Natural killer cell (primary cell): ENCODE data around the gene TM9SF2. TPM values are rescaled to one million over a fixed set of nuclear protein-coding genes. Genes with fewer than 3 reads are reported as not detected.

Experiments used
- ATAC-seq, 3 donors: fragments of 150-1000 bp in 2 of 3; fragments of 200-7000 bp in 1 of 3; cut with Tn5 transposase; 1 replicate in 1 of 3; 2 replicates in 2 of 3; pipeline ENCODE4 v1.10.0; 2021; ENCODE audit warnings: mild to moderate bottlenecking in 2 of 3, moderate library complexity in 2 of 3
- DNase-seq, 2 donors: peaks; one replicate each; pipeline versions ENCODE4 v3.0.0 to v3.0.0-alpha.2; 2013 to 2021; ENCODE audit warnings: mixed read lengths in 1 of 2
- H3K27ac ChIP-seq: one replicate; pipeline ENCODE4 v1.5.1; 2013; ENCODE audit warnings: mild to moderate bottlenecking, low read length
- H3K27me3 ChIP-seq: one replicate; pipeline ENCODE4 v1.6.1; 2013; ENCODE audit warnings: low read length; ENCODE audit not compliant: control insufficient read depth, insufficient read depth
- H3K36me3 ChIP-seq: one replicate; pipeline ENCODE4 v1.6.1; 2013; ENCODE audit warnings: low read length; ENCODE audit not compliant: control insufficient read depth, insufficient read depth
- H3K4me1 ChIP-seq: one replicate; pipeline ENCODE4 v1.6.1; 2013; ENCODE audit warnings: low read length; ENCODE audit not compliant: control insufficient read depth, insufficient read depth
- H3K4me3 ChIP-seq: one replicate; pipeline ENCODE4 v1.5.1; 2013; ENCODE audit warnings: low read length
- H3K9me3 ChIP-seq: one replicate; pipeline ENCODE4 v1.6.1; 2013; ENCODE audit warnings: low read length; ENCODE audit not compliant: control insufficient read depth, insufficient read depth
- H3K27ac Mint-ChIP-seq, 2 donors: one replicate each; pipeline ENCODE4 v1.8.0; 2022; ENCODE audit warnings: mild to moderate bottlenecking in 2 of 2, mixed read lengths in 2 of 2, moderate library complexity in 1 of 2
- H3K27me3 Mint-ChIP-seq, 2 donors: one replicate each; pipeline ENCODE4 v1.8.0; 2022; ENCODE audit warnings: low read depth in 2 of 2, mixed read lengths in 2 of 2
- H3K36me3 Mint-ChIP-seq: one replicate; pipeline ENCODE4 v1.8.0; 2022; ENCODE audit warnings: mixed read lengths
- H3K4me1 Mint-ChIP-seq, 2 donors: one replicate each; pipeline ENCODE4 v1.8.0; 2022; ENCODE audit warnings: mixed read lengths in 2 of 2
- H3K4me3 Mint-ChIP-seq: one replicate; pipeline ENCODE4 v1.8.0; 2022; ENCODE audit warnings: mild to moderate bottlenecking, moderate library complexity, mixed read lengths
- H3K9me3 Mint-ChIP-seq, 2 donors: one replicate each; pipeline ENCODE4 v1.8.0; 2022; ENCODE audit warnings: mixed read lengths in 2 of 2
- WGBS: methylation state at CpG from one replicate; pipeline ENCODE4 v1.1.7; 2013; ENCODE audit warnings: missing lambda C conversion rate; ENCODE audit not compliant: insufficient coverage; 5-methylcytosine and 5-hydroxymethylcytosine counted together
- intact Hi-C: fragments of 100-400 bp; cut with micrococcal nuclease; formaldehyde crosslinking; loops from one replicate; pipeline ENCODE4 v1.14.2; 2022
- total RNA-seq, 4 donors: library from RNA; stranded (reverse); fragments of 120-200 nt in 1 of 4; gene quantifications; one replicate each; pipeline versions ENCODE4 v1.2.3 to v1.2.4, GENCODE V29; 2013 to 2022
- TF ChIP-seq, protein P1 (sequence below): fragments of 200-600 bp; IDR thresholded peaks from one replicate; pipeline ENCODE4 v1.8.0; 2022; ENCODE audit warnings: antibody characterized with exemption

TM9SF2 gene
- total RNA-seq, 3 donors from 2014 or later (not counting 1 experiment from before 2014, with no cell fraction given): 41.8 to 62.1 (median 51.4) TPM

GRCh38 chr13:99514801-99515200 is 13.5 kb downstream of the TM9SF2 start:
- intact Hi-C loops: no loop called here
- Mint-ChIP-seq H3K27ac (peak overlapping the region in 1 of 2 donors; percentile 27), H3K27me3 (no peaks in the 10 kb centered on the region), H3K9me3 (no peaks in the 10 kb centered on the region), H3K4me1 (peaks cover 64 to 68% of the 10 kb centered on the region in 2 donors), H3K36me3 (no peaks in the 10 kb centered on the region), H3K4me3 (no peak overlapping the region)
- TF ChIP-seq, protein P1, sequence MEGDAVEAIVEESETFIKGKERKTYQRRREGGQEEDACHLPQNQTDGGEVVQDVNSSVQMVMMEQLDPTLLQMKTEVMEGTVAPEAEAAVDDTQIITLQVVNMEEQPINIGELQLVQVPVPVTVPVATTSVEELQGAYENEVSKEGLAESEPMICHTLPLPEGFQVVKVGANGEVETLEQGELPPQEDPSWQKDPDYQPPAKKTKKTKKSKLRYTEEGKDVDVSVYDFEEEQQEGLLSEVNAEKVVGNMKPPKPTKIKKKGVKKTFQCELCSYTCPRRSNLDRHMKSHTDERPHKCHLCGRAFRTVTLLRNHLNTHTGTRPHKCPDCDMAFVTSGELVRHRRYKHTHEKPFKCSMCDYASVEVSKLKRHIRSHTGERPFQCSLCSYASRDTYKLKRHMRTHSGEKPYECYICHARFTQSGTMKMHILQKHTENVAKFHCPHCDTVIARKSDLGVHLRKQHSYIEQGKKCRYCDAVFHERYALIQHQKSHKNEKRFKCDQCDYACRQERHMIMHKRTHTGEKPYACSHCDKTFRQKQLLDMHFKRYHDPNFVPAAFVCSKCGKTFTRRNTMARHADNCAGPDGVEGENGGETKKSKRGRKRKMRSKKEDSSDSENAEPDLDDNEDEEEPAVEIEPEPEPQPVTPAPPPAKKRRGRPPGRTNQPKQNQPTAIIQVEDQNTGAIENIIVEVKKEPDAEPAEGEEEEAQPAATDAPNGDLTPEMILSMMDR: no peak
- Histone ChIP-seq H3K4me3 (no peak overlapping the region), H3K9me3 (no peaks in the 10 kb centered on the region), H3K4me1 (peaks cover 3% of the 10 kb centered on the region), H3K27me3 (no peaks in the 10 kb centered on the region), H3K27ac (no peak overlapping the region), H3K36me3 (peaks cover 17% of the 10 kb centered on the region)
- DNase-seq (no peak), ATAC-seq (no peak)
- 84% methylated on average over 4 of the region's 4 CpGs for WGBS

GRCh38 chr13:99516153-99516929 is 15.1 kb downstream of the TM9SF2 start:
- peak overlapping the region; percentile 27 to 52 for H3K27ac Mint-ChIP-seq
- WGBS: 77% methylated on average over 5 of the region's 5 CpGs
- peaks cover 51 to 53% of the 10 kb centered on the region in 2 donors for H3K4me1 Mint-ChIP-seq
- no peaks in the 10 kb centered on the region for H3K27me3 Mint-ChIP-seq
- no peaks in the 10 kb centered on the region for H3K9me3 ChIP-seq
- TF ChIP-seq, protein P1: no peak
- H3K36me3 Mint-ChIP-seq: no peaks in the 10 kb centered on the region
- DNase-seq: no peak
- H3K27me3 ChIP-seq: no peaks in the 10 kb centered on the region
- intact Hi-C loops: no loop called here
- ATAC-seq: no peak
- no peak overlapping the region for H3K27ac ChIP-seq
- peaks cover 3% of the 10 kb centered on the region for H3K4me1 ChIP-seq
- no peak overlapping the region for H3K4me3 ChIP-seq
- H3K4me3 Mint-ChIP-seq: no peak overlapping the region
- peaks cover 30% of the 10 kb centered on the region for H3K36me3 ChIP-seq
- H3K9me3 Mint-ChIP-seq: no peaks in the 10 kb centered on the region

DNA sequence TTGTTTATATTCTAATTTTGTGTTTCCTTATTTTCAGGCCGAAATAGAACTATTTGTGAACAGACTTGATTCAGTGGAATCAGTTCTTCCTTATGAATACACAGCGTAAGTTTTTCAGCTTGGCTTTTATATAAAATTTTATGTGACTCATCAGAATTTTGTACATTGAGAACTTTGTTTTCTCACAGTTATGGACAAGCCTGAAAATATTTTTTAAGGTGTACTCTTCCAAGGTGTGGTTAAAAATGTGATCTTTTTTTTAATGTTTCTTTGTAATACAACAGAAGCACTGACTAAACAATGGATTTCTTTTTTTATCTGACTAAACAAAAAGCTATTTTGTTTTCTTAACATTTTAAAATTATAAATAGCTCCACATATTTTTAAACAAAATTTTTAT is 16.3 kb downstream of the TM9SF2 start:
- H3K36me3 Mint-ChIP-seq: no peaks in the 10 kb centered on the region
- no peaks in the 10 kb centered on the region for H3K9me3 Mint-ChIP-seq
- ATAC-seq (no peak), DNase-seq (no peak)
- Histone ChIP-seq H3K27me3 (no peaks in the 10 kb centered on the region), H3K36me3 (peaks cover 39% of the 10 kb centered on the region), H3K9me3 (no peaks in the 10 kb centered on the region), H3K4me3 (no peak overlapping the region), H3K4me1 (peaks cover 3% of the 10 kb centered on the region), H3K27ac (no peak overlapping the region)
- TF ChIP-seq, protein P1: no peak
- H3K4me3 Mint-ChIP-seq: no peak overlapping the region
- no peak overlapping the region for H3K27ac Mint-ChIP-seq
- intact Hi-C loops: no loop called here
- no peaks in the 10 kb centered on the region for H3K27me3 Mint-ChIP-seq
- H3K4me1 Mint-ChIP-seq: peaks cover 42% of the 10 kb centered on the region in 2 donors
- WGBS: 100% methylated on average over 1 of the region's 2 CpGs
